Panc1 (cell line): ENCODE measurements around the gene HOXC6. TPM values are rescaled to one million over a fixed set of nuclear protein-coding genes. Genes with fewer than 3 reads are reported as not detected.

ENCODE experiments used
- ATAC-seq: fragments of 200-7000 bp; cut with Tn5 transposase; 2 replicates; pipeline ENCODE4 v1.9.1; 2020; ENCODE audit warnings: mild to moderate bottlenecking, moderate library complexity
- BruUV-seq: library from RNA; stranded (reverse); fragments of 400-500 nt; replicated peaks from 2 replicates; lab custom pipeline; 2021; lab: Mats Ljungman, UMichigan
- CTCF ChIA-PET: fragments of 300-600 bp; sonication (Branson Sonifier 250); formaldehyde crosslinking; loops from one replicate; lab custom pipeline; 2022; ENCODE audit warnings: antibody characterized with exemption; lab: Charles Lee
- POLR2A ChIA-PET: fragments of 300-600 bp; sonication (Branson Sonifier 250); formaldehyde crosslinking; loops from one replicate; lab custom pipeline; 2022; ENCODE audit warnings: antibody characterized with exemption; lab: Charles Lee
- DNase-seq: peaks from one replicate; pipeline ENCODE4 v3.0.0-alpha.2; 2010; ENCODE audit warnings: low read depth, low spot score
- H3K27ac ChIP-seq: 2 replicates; pipeline ENCODE4 v1.5.1; 2011; ENCODE audit warnings: mild to moderate bottlenecking, low read length, inconsistent platforms
- H3K27me3 ChIP-seq: fragments of 200-500 bp; sonication (Bioruptor generic); 2 replicates; pipeline ENCODE4 v1.6.0; 2014; ENCODE audit warnings: low read length, inconsistent platforms; ENCODE audit not compliant: control insufficient read depth, insufficient read depth
- H3K36me3 ChIP-seq: fragments of 200-500 bp; sonication (Bioruptor generic); 2 replicates; pipeline ENCODE4 v1.5.1; 2014; ENCODE audit warnings: inconsistent platforms, mild to moderate bottlenecking, low read length, moderate library complexity; ENCODE audit not compliant: control insufficient read depth, insufficient read depth
- H3K4me1 ChIP-seq: 2 replicates; pipeline ENCODE4 v1.5.1; 2011; ENCODE audit warnings: inconsistent platforms, mild to moderate bottlenecking, low read length, moderate library complexity; ENCODE audit not compliant: control insufficient read depth, insufficient read depth
- H3K4me3 ChIP-seq, 2 experiments: 2 replicates each; pipeline ENCODE4 v1.5.1; 2011 to 2012; ENCODE audit warnings: low read depth in 2 of 2, low read length in 2 of 2, mild to moderate bottlenecking in 2 of 2, inconsistent platforms in 1 of 2, moderate library complexity in 1 of 2
- H3K9me3 ChIP-seq: fragments of 200-500 bp; sonication (Bioruptor generic); 2 replicates; pipeline ENCODE4 v1.5.1; 2014; ENCODE audit warnings: low read depth, mild to moderate bottlenecking, inconsistent platforms, low read length, moderate library complexity; ENCODE audit not compliant: control insufficient read depth, insufficient read depth
- POLR2AphosphoS5 ChIP-seq: IDR thresholded peaks from 2 replicates; pipeline ENCODE4 v1.6.1; 2012; ENCODE audit warnings: mild to moderate bottlenecking, low read depth, low read length, moderate library complexity
- SIN3A ChIP-seq: IDR thresholded peaks from 2 replicates; pipeline ENCODE4 v1.6.1; 2012; ENCODE audit warnings: low read depth, mild to moderate bottlenecking, low read length, moderate library complexity, borderline replicate concordance; ENCODE audit not compliant: insufficient read depth
- TCF7L2 ChIP-seq: IDR thresholded peaks from 2 replicates; pipeline ENCODE4 v1.6.1; 2011; ENCODE audit warnings: mild to moderate bottlenecking, low read depth, low read length, inconsistent platforms
- in situ Hi-C: cut with HindIII; loops from 2 replicates; pipeline ENCODE4 v1.10.0; 2016; ENCODE audit warnings: low sequenced_read_pairs, low pct_unique_long_range_greater_than_20kb
- intact Hi-C: fragments of 100-400 bp; cut with micrococcal nuclease; formaldehyde crosslinking; loops from one replicate; pipeline ENCODE4 v1.10.0; 2022; ENCODE audit not compliant: unreplicated experiment
- total RNA-seq: library from RNA; stranded (reverse); gene quantifications from one replicate; pipeline ENCODE4 v1.2.1, GENCODE V29; 2021; ENCODE audit not compliant: unreplicated experiment
- TF ChIP-seq, protein P1 (sequence below): fragments of 450-650 bp; IDR thresholded peaks from 2 replicates; pipeline ENCODE4 v1.5.1; 2017; ENCODE audit warnings: mild to moderate bottlenecking
- TF ChIP-seq, protein P2 (sequence below), 2 experiments: IDR thresholded peaks; 2 replicates each; pipeline ENCODE4 v1.6.1; 2011 to 2012; ENCODE audit warnings: low read depth in 2 of 2, control low read depth in 1 of 2, low read length in 1 of 2, mild to moderate bottlenecking in 1 of 2, moderate library complexity in 1 of 2; ENCODE audit not compliant: insufficient read depth in 1 of 2

HOXC6 gene
- total RNA-seq, 1 experiment from 2014 or later: 52.2 TPM

DNA sequence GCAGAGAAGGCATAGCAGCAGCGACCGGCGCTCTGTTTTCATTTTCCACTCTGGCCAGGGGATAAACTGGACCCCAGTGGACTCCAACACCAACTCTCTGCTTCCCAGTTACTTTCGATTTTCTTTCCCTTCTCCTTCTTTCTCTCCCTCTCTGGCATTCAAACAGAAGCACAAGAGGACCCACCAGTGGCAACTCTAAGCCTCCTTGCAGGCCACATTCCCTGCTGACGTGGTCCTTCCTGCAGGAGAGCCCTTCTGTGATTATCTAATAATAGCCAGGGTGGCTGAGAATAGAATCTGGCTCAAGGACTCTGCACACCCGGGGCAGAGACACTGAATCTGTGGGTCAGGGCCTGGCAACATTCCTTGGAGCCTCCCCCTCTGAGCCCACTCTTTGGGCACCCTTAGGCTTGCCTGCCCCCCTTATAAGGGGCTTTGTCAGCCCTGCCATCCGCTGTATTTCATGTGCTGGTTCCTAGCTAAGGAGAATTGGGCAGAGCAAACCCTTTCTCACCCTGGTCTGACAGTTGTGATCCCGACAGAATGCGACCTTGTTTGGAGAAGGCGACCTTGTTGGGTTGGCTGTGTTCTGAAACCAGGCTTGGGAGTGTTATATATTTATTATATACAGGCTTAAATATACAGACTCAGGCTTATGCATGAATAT is 8.2 kb upstream of the HOXC6 start:
- ChIA-PET CTCF (no interaction called here), POLR2A (no interaction called here)
- no TSS peak for BruUV-seq
- in situ Hi-C loops (no loop called here), intact Hi-C loops (no loop called here)
- H3K27ac ChIP-seq: peak overlapping the region; percentile 95
- peak; percentile 22; the same call in 1 of the 2 replicates for TF ChIP-seq POLR2AphosphoS5
- no peak for TF ChIP-seq SIN3A
- H3K9me3 ChIP-seq: no peaks in the 10 kb centered on the region
- peaks cover 62% of the 10 kb centered on the region for H3K4me1 ChIP-seq
- no peaks in the 10 kb centered on the region for H3K27me3 ChIP-seq
- no peak for DNase-seq
- H3K36me3 ChIP-seq: peaks cover 2% of the 10 kb centered on the region; the same call in 1 of the 2 replicates
- ATAC-seq: no peak
- peak overlapping the region; percentile 72 to 91 for H3K4me3 ChIP-seq

DNA sequence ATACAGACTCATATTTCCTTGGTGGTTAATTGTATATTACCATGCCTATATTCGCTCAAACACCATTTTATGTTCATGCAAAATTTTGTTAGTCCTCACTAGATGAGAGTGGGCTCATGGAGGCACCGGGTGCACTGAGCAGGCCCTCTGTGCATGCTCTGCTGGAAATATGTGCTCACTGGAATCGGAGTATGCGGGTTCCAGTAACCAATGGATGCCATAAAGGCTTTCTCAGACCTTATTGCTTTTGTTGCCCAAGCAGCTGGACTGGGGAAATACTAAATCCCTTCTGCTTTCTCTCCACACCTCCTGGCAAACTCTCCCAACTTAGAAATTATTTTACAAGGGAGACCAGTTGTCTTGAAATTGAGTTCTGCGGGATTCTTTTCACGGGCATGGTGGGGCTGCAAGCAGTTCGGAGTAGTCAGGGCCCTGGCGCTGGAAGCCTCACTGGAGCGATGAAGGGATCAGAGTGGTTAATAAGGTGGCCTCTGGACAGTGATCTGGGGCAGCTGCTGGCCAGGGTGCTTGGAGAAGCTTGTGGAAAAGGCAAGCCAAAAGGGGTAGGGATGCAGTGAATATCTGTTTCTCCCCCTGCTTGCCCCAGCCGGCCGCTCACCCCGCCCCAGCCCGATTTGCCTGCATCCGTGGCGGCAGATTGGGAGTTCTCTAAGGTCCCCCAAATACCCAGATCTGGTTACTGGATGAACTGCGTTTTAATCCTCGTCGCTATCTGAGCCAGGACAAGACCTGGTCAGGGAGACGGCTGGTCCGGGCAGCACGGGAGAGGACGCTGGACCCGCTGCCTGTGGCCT is 7.4 kb upstream of the HOXC6 start:
- H3K36me3 ChIP-seq: peaks cover 2% of the 10 kb centered on the region; the same call in 1 of the 2 replicates
- H3K27me3 ChIP-seq: no peaks in the 10 kb centered on the region
- H3K27ac ChIP-seq: peak overlapping the region; percentile 95
- in situ Hi-C loops: no loop called here
- ChIA-PET CTCF (interaction anchor here (1.0 to 1.1 kb wide), 2 partner anchors 12 to 196 kb away, joined by 3 read pairs; partner anchors contain the start of gene HOXC8), POLR2A (no interaction called here)
- BruUV-seq: no TSS peak
- H3K4me1 ChIP-seq: peaks cover 62% of the 10 kb centered on the region
- TF ChIP-seq, protein P1, sequence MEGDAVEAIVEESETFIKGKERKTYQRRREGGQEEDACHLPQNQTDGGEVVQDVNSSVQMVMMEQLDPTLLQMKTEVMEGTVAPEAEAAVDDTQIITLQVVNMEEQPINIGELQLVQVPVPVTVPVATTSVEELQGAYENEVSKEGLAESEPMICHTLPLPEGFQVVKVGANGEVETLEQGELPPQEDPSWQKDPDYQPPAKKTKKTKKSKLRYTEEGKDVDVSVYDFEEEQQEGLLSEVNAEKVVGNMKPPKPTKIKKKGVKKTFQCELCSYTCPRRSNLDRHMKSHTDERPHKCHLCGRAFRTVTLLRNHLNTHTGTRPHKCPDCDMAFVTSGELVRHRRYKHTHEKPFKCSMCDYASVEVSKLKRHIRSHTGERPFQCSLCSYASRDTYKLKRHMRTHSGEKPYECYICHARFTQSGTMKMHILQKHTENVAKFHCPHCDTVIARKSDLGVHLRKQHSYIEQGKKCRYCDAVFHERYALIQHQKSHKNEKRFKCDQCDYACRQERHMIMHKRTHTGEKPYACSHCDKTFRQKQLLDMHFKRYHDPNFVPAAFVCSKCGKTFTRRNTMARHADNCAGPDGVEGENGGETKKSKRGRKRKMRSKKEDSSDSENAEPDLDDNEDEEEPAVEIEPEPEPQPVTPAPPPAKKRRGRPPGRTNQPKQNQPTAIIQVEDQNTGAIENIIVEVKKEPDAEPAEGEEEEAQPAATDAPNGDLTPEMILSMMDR: no peak
- no peak for TF ChIP-seq SIN3A
- TF ChIP-seq POLR2AphosphoS5: no peak
- TF ChIP-seq, protein P2, sequence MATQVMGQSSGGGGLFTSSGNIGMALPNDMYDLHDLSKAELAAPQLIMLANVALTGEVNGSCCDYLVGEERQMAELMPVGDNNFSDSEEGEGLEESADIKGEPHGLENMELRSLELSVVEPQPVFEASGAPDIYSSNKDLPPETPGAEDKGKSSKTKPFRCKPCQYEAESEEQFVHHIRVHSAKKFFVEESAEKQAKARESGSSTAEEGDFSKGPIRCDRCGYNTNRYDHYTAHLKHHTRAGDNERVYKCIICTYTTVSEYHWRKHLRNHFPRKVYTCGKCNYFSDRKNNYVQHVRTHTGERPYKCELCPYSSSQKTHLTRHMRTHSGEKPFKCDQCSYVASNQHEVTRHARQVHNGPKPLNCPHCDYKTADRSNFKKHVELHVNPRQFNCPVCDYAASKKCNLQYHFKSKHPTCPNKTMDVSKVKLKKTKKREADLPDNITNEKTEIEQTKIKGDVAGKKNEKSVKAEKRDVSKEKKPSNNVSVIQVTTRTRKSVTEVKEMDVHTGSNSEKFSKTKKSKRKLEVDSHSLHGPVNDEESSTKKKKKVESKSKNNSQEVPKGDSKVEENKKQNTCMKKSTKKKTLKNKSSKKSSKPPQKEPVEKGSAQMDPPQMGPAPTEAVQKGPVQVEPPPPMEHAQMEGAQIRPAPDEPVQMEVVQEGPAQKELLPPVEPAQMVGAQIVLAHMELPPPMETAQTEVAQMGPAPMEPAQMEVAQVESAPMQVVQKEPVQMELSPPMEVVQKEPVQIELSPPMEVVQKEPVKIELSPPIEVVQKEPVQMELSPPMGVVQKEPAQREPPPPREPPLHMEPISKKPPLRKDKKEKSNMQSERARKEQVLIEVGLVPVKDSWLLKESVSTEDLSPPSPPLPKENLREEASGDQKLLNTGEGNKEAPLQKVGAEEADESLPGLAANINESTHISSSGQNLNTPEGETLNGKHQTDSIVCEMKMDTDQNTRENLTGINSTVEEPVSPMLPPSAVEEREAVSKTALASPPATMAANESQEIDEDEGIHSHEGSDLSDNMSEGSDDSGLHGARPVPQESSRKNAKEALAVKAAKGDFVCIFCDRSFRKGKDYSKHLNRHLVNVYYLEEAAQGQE (IDR thresholded peaks at IDR 0.05; ENCODE audit: insufficient read depth in 1 of 2, low read depth in 2 of 2, low read length in 1 of 2): peak in 1 of 2 experiments; percentile 13; a peak in 1 of 4 replicates
- TF ChIP-seq TCF7L2: no peak
- intact Hi-C loops: loop anchor here (1.0 kb wide), 1 partner anchor 14 kb away; no protein-coding TSS in a partner anchor
- no peak for ATAC-seq
- DNase-seq: no peak
- no peaks in the 10 kb centered on the region for H3K9me3 ChIP-seq
- H3K4me3 ChIP-seq: peak overlapping the region; percentile 72 to 91
